TTC549 (cell line): Measurements from ENCODE around the gene NAV2.

Experiments used
- FAIRE-seq: peaks from 2 replicates; lab custom pipeline; 2012; peaks lifted over from hg19 to GRCh38; lab: Jason Lieb, UNC

The NAV2 gene

GRCh38 chr11:19746086-19746485 lies 33.4 kb downstream of the NAV2 start:
- FAIRE-seq, result no peak

- FAIRE-seq, result no peak
These were observed 35.0 kb downstream of the NAV2 start for GRCh38 chr11:19747634-19748033.

GRCh38 chr11:19751055-19751454 lies 38.4 kb downstream of the NAV2 start:
- FAIRE-seq, result no peak

- no peak for FAIRE-seq
These were observed 40.9 kb downstream of the NAV2 start for GRCh38 chr11:19753451-19754106.

- no peak for FAIRE-seq
These were observed 44.2 kb downstream of the NAV2 start for GRCh38 chr11:19756675-19757475.

- no peak for FAIRE-seq
These were observed 46.8 kb downstream of the NAV2 start for GRCh38 chr11:19759389-19759788.

GRCh38 chr11:19762266-19762665 lies 49.6 kb downstream of the NAV2 start:
- FAIRE-seq, result no peak

GRCh38 chr11:19763330-19763729 lies 50.7 kb downstream of the NAV2 start:
- FAIRE-seq, result no peak

- no peak for FAIRE-seq
These were observed 53.6 kb downstream of the NAV2 start for GRCh38 chr11:19766206-19766605.

GRCh38 chr11:19766810-19767209 lies 54.2 kb downstream of the NAV2 start:
- no peak for FAIRE-seq

- no peak for FAIRE-seq
These were observed 55.1 kb downstream of the NAV2 start for GRCh38 chr11:19767627-19768151.

- FAIRE-seq, result no peak
These were observed 55.6 kb downstream of the NAV2 start for GRCh38 chr11:19768197-19768596.

- no peak for FAIRE-seq
These were observed 56.2 kb downstream of the NAV2 start for GRCh38 chr11:19768815-19769214.

- no peak for FAIRE-seq
These were observed 57.2 kb downstream of the NAV2 start for GRCh38 chr11:19769820-19770219.

- no peak for FAIRE-seq
These were observed 57.6 kb downstream of the NAV2 start for GRCh38 chr11:19770277-19770676.

GRCh38 chr11:19771463-19771862 lies 58.8 kb downstream of the NAV2 start:
- no peak for FAIRE-seq

- FAIRE-seq, result no peak
These were observed 59.8 kb downstream of the NAV2 start for GRCh38 chr11:19772480-19772879.

GRCh38 chr11:19774329-19774728 lies 61.7 kb downstream of the NAV2 start:
- no peak for FAIRE-seq

GRCh38 chr11:19774817-19775580 lies 62.4 kb downstream of the NAV2 start:
- no peak for FAIRE-seq

GRCh38 chr11:19775622-19776021 lies 63.0 kb downstream of the NAV2 start:
- FAIRE-seq, result no peak

GRCh38 chr11:19777039-19777376 lies 64.4 kb downstream of the NAV2 start:
- FAIRE-seq, result no peak

- FAIRE-seq, result no peak
These were observed 64.9 kb downstream of the NAV2 start for GRCh38 chr11:19777377-19778102.
